ENCODE results near the gene GRM8.

GRM8 gene

DNA sequence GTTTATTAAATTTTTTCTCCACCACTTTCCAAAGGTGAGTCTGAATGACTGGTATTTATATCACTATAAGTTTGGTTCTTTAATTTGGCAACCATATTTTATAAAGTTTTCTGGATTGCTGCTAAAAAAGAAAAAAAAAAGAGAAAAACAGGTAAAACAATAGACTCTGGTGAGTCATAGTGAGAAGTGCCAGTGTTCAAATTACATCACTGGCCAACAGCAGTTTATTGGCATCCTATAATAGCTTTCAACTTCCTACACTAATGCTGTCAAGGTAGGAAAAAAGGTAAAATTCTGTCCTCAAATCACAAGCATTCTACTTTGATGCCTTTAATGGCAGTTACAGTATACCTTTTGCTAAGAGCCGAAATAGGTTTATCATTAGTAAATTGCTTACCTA, 808.8 kb downstream of the GRM8 start:
- TF ChIP-seq, protein P1, sequence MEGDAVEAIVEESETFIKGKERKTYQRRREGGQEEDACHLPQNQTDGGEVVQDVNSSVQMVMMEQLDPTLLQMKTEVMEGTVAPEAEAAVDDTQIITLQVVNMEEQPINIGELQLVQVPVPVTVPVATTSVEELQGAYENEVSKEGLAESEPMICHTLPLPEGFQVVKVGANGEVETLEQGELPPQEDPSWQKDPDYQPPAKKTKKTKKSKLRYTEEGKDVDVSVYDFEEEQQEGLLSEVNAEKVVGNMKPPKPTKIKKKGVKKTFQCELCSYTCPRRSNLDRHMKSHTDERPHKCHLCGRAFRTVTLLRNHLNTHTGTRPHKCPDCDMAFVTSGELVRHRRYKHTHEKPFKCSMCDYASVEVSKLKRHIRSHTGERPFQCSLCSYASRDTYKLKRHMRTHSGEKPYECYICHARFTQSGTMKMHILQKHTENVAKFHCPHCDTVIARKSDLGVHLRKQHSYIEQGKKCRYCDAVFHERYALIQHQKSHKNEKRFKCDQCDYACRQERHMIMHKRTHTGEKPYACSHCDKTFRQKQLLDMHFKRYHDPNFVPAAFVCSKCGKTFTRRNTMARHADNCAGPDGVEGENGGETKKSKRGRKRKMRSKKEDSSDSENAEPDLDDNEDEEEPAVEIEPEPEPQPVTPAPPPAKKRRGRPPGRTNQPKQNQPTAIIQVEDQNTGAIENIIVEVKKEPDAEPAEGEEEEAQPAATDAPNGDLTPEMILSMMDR (IDR thresholded peaks at IDR 0.05; ENCODE audit: insufficient read depth, missing control alignments): no peak
- FAIRE-seq: no peak
- no peak for DNase-seq (ENCODE audit: insufficient read length, low spot score)

DNA sequence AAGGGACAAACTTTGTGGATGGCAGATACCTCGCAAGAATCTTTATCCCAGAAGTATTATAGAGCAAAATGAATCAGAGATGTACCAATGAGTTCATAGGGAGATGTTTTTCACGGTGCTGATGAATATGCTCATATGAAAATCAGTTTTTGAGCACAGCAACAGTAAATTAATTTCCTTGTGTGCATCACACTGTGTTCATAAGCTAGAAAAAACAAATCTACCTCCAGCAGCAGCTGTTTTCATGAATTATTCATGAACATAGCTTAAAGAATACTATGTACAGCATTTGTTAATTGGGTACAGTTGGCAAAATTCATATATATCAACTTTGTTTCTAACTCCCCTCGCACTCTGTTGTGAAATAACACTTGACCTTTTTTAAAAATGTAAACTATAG, 809.8 kb downstream of the GRM8 start:
- TF ChIP-seq, protein P1 (IDR thresholded peaks at IDR 0.05; ENCODE audit: insufficient read depth, missing control alignments): no peak
- FAIRE-seq: no peak
- no peak for DNase-seq (ENCODE audit: insufficient read length, low spot score)

DNA sequence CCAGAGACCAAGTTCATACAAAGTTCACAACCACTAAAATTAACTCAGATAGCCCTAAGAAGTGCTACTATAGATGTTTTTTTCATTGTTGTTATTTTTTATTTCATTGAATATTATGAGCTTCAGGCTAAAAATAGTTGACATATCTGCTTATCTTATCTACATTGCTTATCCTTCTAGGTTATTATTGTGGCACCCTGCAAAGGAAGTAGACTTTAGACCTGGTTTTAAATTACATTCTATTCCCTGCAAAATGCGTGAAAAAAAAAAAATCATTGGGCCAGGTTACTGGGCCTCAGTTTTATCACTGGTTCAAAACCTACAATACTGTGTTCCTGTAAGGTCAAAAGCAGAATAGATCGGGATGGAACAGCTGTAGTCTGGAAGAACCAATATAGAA, 811.0 kb downstream of the GRM8 start:
- DNase-seq (ENCODE audit: insufficient read length, low spot score) (no peak), FAIRE-seq (no peak)
- TF ChIP-seq, protein P1 (IDR thresholded peaks at IDR 0.05; ENCODE audit: insufficient read depth, missing control alignments): no peak

DNA sequence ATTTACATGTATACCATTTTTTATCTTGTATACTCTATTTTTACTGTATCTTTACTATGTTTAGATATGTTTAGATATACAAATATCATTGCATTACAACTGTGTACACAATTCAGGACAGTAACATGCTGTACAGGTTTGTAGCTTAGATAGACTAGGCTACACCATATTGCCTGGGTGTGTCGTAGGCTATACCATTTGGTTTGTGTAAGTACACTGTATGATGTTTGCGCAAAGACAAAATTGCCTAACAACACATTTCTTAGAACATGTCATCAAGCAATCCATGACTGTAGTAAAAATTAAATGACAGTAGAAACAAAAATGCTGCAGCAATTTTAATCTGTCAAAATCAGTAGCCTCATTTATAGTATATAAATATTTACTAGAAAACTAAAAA, 812.2 kb downstream of the GRM8 start:
- FAIRE-seq (peak; percentile 53), DNase-seq (ENCODE audit: insufficient read length, low spot score) (no peak)
- TF ChIP-seq, protein P1 (IDR thresholded peaks at IDR 0.05; ENCODE audit: insufficient read depth, missing control alignments): no peak

DNA sequence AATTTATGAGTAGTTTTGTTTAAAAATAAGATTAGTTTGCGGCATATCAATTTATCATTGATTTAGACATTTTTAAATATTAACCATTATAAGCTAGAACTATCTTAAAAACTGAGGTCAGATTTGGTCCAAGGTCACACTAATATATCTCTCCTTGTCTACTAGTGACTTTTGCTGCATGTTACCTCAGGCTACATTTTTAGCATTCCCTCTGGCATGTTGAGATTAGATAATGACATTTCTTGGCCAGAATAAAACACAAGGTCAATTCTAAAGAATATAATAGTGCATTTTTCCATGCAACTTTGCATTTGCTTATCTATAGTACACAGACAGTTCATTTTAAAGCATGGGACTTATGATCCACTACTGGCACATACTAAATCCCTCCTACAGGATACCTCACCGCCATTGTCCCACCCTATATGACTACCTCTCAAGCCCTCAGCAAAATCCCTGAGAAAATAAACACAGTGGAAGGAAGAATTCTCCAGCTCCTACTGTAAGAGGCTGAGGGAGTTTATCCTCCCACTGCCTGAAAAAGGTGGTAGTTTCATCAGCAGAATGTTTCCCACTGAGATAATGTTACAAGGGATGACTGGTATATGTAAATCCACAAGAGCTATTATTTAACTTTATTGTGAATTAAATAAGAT, 816.4 kb downstream of the GRM8 start:
- TF ChIP-seq, protein P1 (IDR thresholded peaks at IDR 0.05; ENCODE audit: insufficient read depth, missing control alignments): no peak
- FAIRE-seq (no peak), DNase-seq (ENCODE audit: insufficient read length, low spot score) (no peak)

DNA sequence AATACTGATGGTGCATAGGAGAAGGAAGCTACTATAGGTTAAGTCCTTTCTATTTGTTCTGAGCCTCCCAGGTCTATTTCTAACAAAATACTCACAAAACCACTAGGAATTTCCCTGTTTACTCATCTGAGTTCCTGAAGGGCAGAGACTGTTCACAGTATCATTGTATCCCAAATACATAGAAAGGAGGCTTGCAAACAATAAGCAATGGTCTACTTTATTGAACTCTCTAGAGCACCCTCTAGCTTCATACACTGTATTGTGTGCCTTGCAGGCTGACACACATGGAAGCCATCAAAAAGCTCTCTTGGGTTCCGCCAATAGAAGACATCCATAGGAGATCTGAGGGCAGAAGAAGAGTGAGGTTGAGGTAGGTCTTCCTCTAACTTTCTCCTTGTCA, 826.1 kb downstream of the GRM8 start:
- DNase-seq (ENCODE audit: insufficient read length, low spot score) (no peak), FAIRE-seq (no peak)
- TF ChIP-seq, protein P1 (IDR thresholded peaks at IDR 0.05; ENCODE audit: insufficient read depth, missing control alignments): no peak

DNA sequence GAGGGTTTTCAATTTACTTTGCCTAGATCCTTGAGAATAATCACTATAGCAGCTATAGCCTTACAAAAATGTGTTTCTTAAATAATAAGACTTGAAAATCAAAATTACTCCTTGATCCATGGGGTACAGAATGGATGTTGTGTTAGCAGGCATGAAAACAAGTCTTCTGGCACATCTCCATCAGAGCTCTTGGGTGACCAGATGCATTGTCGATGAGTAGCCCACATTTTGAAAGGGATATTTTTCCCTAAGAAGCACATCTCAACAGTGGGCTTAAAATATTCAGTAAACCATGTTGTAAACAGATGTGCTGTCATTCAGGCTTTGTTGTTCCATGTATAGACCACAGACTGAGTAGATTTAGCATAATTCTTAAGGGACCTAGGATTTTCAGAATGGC, 827.8 kb downstream of the GRM8 start:
- TF ChIP-seq, protein P1 (IDR thresholded peaks at IDR 0.05; ENCODE audit: insufficient read depth, missing control alignments): no peak
- no peak for FAIRE-seq

More for the DNA sequence above, 827.8 kb downstream of the GRM8 start:
- no peak for DNase-seq (ENCODE audit: insufficient read length, low spot score)
